HL-60 (cell line): Measurements from ENCODE around the gene ULBP1.

Experiments
- DNase-seq, 2 experiments: peaks; one replicate each; pipeline ENCODE4 v3.0.0-alpha.2; 2010 to 2020; ENCODE audit warnings: low read depth in 1 of 2, low spot score in 1 of 2
- H3K27ac ChIP-seq: fragments of 250-450 bp; sonication (Bioruptor Pico); replicated peaks from 2 replicates; pipeline ENCODE4 v1.5.1; 2020; ENCODE audit warnings: mild to moderate bottlenecking, moderate library complexity
- H3K27me3 ChIP-seq: fragments of 250-450 bp; sonication (Bioruptor Pico); 2 replicates; pipeline ENCODE4 v1.5.1; 2021; ENCODE audit warnings: mild to moderate bottlenecking, moderate library complexity; ENCODE audit not compliant: insufficient read depth, poor library complexity, severe bottlenecking
- H3K4me3 ChIP-seq: replicated peaks from 2 replicates; pipeline ENCODE4 v1.5.1; 2011; ENCODE audit warnings: mild to moderate bottlenecking, control low read depth, low read length; ENCODE audit not compliant: insufficient read depth
- CTCF ChIP-seq: IDR thresholded peaks from one replicate; pipeline ENCODE4 v1.5.1; 2011; ENCODE audit warnings: low read length, control low read depth, inconsistent platforms; ENCODE audit not compliant: insufficient read depth
- GABPA ChIP-seq: IDR thresholded peaks from 2 replicates; pipeline ENCODE4 v1.6.1; 2012; ENCODE audit warnings: low read depth
- POLR2AphosphoS5 ChIP-seq: IDR thresholded peaks from 2 replicates; pipeline ENCODE4 v1.6.1; 2012; ENCODE audit warnings: low read depth
- SPI1 ChIP-seq: IDR thresholded peaks from 2 replicates; pipeline ENCODE4 v1.6.1; 2012; ENCODE audit warnings: low read depth, mild to moderate bottlenecking, borderline replicate concordance
- TF ChIP-seq, protein P1 (sequence below): IDR thresholded peaks from 2 replicates; pipeline ENCODE4 v1.6.1; 2012; ENCODE audit warnings: low read depth; ENCODE audit not compliant: insufficient replicate concordance

The ULBP1 gene

GRCh38 chr6:149985481-149985937 lies 21.8 kb downstream of the ULBP1 start:
- Histone ChIP-seq H3K27me3 (peaks cover 59% of the 10 kb centered on the region), H3K27ac (no peak overlapping the region), H3K4me3 (no peak overlapping the region)
- TF ChIP-seq GABPA (no peak), CTCF (no peak), POLR2AphosphoS5 (no peak), SPI1 (no peak)
- TF ChIP-seq, protein P1, sequence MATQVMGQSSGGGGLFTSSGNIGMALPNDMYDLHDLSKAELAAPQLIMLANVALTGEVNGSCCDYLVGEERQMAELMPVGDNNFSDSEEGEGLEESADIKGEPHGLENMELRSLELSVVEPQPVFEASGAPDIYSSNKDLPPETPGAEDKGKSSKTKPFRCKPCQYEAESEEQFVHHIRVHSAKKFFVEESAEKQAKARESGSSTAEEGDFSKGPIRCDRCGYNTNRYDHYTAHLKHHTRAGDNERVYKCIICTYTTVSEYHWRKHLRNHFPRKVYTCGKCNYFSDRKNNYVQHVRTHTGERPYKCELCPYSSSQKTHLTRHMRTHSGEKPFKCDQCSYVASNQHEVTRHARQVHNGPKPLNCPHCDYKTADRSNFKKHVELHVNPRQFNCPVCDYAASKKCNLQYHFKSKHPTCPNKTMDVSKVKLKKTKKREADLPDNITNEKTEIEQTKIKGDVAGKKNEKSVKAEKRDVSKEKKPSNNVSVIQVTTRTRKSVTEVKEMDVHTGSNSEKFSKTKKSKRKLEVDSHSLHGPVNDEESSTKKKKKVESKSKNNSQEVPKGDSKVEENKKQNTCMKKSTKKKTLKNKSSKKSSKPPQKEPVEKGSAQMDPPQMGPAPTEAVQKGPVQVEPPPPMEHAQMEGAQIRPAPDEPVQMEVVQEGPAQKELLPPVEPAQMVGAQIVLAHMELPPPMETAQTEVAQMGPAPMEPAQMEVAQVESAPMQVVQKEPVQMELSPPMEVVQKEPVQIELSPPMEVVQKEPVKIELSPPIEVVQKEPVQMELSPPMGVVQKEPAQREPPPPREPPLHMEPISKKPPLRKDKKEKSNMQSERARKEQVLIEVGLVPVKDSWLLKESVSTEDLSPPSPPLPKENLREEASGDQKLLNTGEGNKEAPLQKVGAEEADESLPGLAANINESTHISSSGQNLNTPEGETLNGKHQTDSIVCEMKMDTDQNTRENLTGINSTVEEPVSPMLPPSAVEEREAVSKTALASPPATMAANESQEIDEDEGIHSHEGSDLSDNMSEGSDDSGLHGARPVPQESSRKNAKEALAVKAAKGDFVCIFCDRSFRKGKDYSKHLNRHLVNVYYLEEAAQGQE, result no peak
- DNase-seq, result no peak

DNA sequence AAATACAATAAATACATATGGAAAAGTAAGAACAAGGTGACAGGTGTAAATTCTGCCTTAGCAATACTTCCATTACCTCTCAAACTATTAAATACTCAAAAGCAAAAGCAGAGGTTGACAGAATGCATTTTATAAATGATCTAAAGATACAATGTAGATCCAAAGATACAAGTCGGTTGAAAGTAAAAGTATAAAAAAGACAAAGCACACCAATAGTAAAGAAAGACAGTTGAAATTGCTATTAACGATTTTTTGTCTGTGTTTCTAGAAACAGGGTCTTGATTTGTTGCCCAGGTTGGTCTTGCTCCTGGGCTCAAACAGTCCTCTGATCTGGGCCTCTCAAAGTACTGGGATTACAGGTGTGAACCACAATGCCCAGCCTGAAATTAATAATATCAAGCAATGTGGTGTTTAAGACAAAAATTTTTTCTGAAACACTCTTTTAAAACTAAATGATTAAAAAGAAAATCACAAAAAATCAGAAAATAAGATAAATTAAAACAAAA lies 23.9 kb downstream of the ULBP1 start:
- H3K27me3 ChIP-seq, result peaks cover 74% of the 10 kb centered on the region
- no peak overlapping the region for H3K4me3 ChIP-seq
- TF ChIP-seq SPI1, result no peak
- TF ChIP-seq, protein P1, result no peak
- TF ChIP-seq GABPA, result no peak
- TF ChIP-seq POLR2AphosphoS5, result no peak
- TF ChIP-seq CTCF, result no peak
- no peak for DNase-seq
- no peak overlapping the region for H3K27ac ChIP-seq

DNA sequence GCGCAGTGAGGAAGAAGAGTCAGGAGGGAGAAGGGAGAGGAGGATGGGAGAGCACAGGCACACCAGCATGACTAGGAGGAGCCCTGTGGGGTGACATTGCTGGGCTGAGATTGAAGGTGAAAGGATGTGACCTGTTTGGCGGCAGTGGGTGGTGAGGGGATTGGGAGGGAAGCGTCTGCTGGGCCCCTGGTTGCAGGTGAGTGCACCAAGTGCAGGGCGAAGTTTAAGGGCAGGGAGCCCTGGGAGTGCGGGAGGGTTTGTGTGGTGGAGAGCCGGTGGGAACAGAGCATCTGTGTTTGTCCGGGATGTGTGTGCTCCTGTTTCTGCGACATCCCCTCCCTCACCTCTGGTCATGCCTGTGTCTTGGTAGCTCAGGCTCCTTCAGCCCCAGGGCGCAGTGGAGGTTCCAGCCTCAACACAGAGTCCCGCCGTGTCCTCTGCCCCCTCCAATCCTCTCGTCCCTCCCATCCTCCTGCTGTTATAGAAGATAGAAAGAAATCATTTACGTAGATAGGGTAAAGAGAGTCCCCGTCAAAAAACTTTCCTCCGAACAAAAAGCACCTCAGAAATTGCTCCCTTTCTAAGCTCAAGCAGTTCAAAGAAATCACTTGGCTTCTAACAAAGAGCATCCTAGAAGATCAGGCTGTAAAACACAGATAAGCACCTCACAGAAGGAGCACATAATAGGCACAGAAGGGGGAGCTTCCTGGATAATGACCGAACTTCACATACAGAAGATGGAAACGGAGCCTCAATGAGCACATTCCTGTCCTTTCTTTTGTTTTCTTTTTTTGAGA lies 25.0 kb downstream of the ULBP1 start:
- Histone ChIP-seq H3K27me3 (peaks cover 79% of the 10 kb centered on the region), H3K4me3 (no peak overlapping the region)

More for the DNA sequence above, 25.0 kb downstream of the ULBP1 start:
- H3K27ac ChIP-seq, result no peak overlapping the region
- TF ChIP-seq GABPA, result no peak
- TF ChIP-seq SPI1, result no peak
- no peak for TF ChIP-seq POLR2AphosphoS5
- no peak for TF ChIP-seq CTCF
- TF ChIP-seq, protein P1, result no peak
- no peak for DNase-seq
